SK-N-SH treated with all-trans-retinoic acid at 6 μM for 48 hours (cell line): Measurements from ENCODE around the gene PYY.
"Not testable (repeated sequence)": the region's sequence is repeated elsewhere in the genome, so short reads cannot be mapped to it uniquely, and the experiment has no call there.

Experiments
- ATAC-seq: fragments of 200-7000 bp; cut with Tn5 transposase; 3 replicates; pipeline ENCODE4 v1.9.1; 2020; ENCODE audit warnings: mild to moderate bottlenecking, moderate library complexity
- ARNTL ChIP-seq: fragments of 450-650 bp; formaldehyde crosslinking; IDR thresholded peaks from 2 replicates; pipeline ENCODE4 v1.5.0; 2020; ENCODE audit warnings: low read depth, mild to moderate bottlenecking, moderate library complexity, borderline replicate concordance
- BACH2 ChIP-seq: fragments of 250-450 bp; sonication (Bioruptor Pico); IDR thresholded peaks from 2 replicates; pipeline ENCODE4 v1.9.0; 2021; ENCODE audit warnings: mild to moderate bottlenecking, borderline replicate concordance
- CSDC2 ChIP-seq: fragments of 250-450 bp; sonication (Bioruptor Pico); IDR thresholded peaks from 2 replicates; pipeline ENCODE4 v1.5.0; 2020; ENCODE audit warnings: mild to moderate bottlenecking, moderate library complexity
- ESRRG ChIP-seq: fragments of 250-450 bp; sonication (Bioruptor Pico); IDR thresholded peaks from 2 replicates; pipeline ENCODE4 v1.6.1; 2021; ENCODE audit warnings: mild to moderate bottlenecking
- ISL1 ChIP-seq: fragments of 250-450 bp; sonication (Bioruptor Pico); IDR thresholded peaks from 2 replicates; pipeline ENCODE4 v2.1.2; 2022; ENCODE audit warnings: mild to moderate bottlenecking, moderate library complexity
- OSR1 ChIP-seq: fragments of 250-450 bp; sonication (Bioruptor Pico); IDR thresholded peaks from 2 replicates; pipeline ENCODE4 v1.8.0; 2022; ENCODE audit warnings: moderate library complexity, mild to moderate bottlenecking, inconsistent platforms
- RARB ChIP-seq: fragments of 250-450 bp; sonication (Bioruptor Pico); IDR thresholded peaks from 2 replicates; pipeline ENCODE4 v1.8.0; 2021; ENCODE audit warnings: mild to moderate bottlenecking, moderate library complexity
- SNAI2 ChIP-seq: fragments of 250-450 bp; sonication (Bioruptor Pico); IDR thresholded peaks from 2 replicates; pipeline ENCODE4 v1.5.0; 2020; ENCODE audit warnings: mild to moderate bottlenecking, moderate library complexity
- TCF4 ChIP-seq: fragments of 250-450 bp; sonication (Bioruptor Pico); IDR thresholded peaks from 2 replicates; pipeline ENCODE4 v1.8.0; 2021; ENCODE audit warnings: mild to moderate bottlenecking, moderate library complexity, borderline replicate concordance
- TOX ChIP-seq: fragments of 250-450 bp; sonication (Bioruptor Pico); IDR thresholded peaks from 2 replicates; pipeline ENCODE4 v1.8.0; 2021; ENCODE audit warnings: mild to moderate bottlenecking, moderate library complexity, borderline replicate concordance
- ZC3H10 ChIP-seq: fragments of 250-450 bp; sonication (Bioruptor Pico); IDR thresholded peaks from 2 replicates; pipeline ENCODE4 v1.5.1; 2021; ENCODE audit warnings: mild to moderate bottlenecking, moderate library complexity
- ZFP3 ChIP-seq: fragments of 250-450 bp; sonication (Bioruptor Pico); IDR thresholded peaks from 2 replicates; pipeline ENCODE4 v1.5.0; 2020; ENCODE audit warnings: mild to moderate bottlenecking, moderate library complexity
- ZFP30 ChIP-seq: fragments of 450-650 bp; formaldehyde crosslinking; IDR thresholded peaks from 2 replicates; pipeline ENCODE4 v1.5.0; 2022; ENCODE audit warnings: mild to moderate bottlenecking, moderate library complexity
- ZNF70 ChIP-seq: fragments of 450-650 bp; formaldehyde crosslinking; IDR thresholded peaks from 2 replicates; pipeline ENCODE4 v1.5.0; 2020; ENCODE audit warnings: mild to moderate bottlenecking, moderate library complexity
- ZNF8 ChIP-seq: fragments of 450-650 bp; formaldehyde crosslinking; IDR thresholded peaks from 2 replicates; pipeline ENCODE4 v1.5.0; 2020; ENCODE audit warnings: mild to moderate bottlenecking, moderate library complexity
- TF ChIP-seq, protein P1 (sequence below): fragments of 250-450 bp; sonication (Bioruptor Pico); IDR thresholded peaks from 2 replicates; pipeline ENCODE4 v1.8.0; 2020; ENCODE audit warnings: mild to moderate bottlenecking, moderate library complexity, borderline replicate concordance
- TF ChIP-seq, protein P2 (sequence below): fragments of 250-450 bp; sonication (Bioruptor Pico); IDR thresholded peaks from 2 replicates; pipeline ENCODE4 v1.8.0; 2021; ENCODE audit warnings: low read depth, mild to moderate bottlenecking, moderate library complexity, borderline replicate concordance
- TF ChIP-seq, protein P3 (sequence below): fragments of 250-450 bp; sonication (Bioruptor Pico); IDR thresholded peaks from 2 replicates; pipeline ENCODE4 v1.5.0; 2020; ENCODE audit warnings: mild to moderate bottlenecking, moderate library complexity
- TF ChIP-seq, protein P4 (sequence below): fragments of 250-450 bp; sonication (Bioruptor Pico); IDR thresholded peaks from 2 replicates; pipeline ENCODE4 v1.5.1; 2021; ENCODE audit warnings: mild to moderate bottlenecking, moderate library complexity
- TF ChIP-seq, protein P5 (sequence below): fragments of 250-450 bp; sonication (Bioruptor Pico); IDR thresholded peaks from 2 replicates; pipeline ENCODE4 v1.5.1; 2020; ENCODE audit warnings: low read depth, mild to moderate bottlenecking, moderate library complexity

PYY gene

DNA sequence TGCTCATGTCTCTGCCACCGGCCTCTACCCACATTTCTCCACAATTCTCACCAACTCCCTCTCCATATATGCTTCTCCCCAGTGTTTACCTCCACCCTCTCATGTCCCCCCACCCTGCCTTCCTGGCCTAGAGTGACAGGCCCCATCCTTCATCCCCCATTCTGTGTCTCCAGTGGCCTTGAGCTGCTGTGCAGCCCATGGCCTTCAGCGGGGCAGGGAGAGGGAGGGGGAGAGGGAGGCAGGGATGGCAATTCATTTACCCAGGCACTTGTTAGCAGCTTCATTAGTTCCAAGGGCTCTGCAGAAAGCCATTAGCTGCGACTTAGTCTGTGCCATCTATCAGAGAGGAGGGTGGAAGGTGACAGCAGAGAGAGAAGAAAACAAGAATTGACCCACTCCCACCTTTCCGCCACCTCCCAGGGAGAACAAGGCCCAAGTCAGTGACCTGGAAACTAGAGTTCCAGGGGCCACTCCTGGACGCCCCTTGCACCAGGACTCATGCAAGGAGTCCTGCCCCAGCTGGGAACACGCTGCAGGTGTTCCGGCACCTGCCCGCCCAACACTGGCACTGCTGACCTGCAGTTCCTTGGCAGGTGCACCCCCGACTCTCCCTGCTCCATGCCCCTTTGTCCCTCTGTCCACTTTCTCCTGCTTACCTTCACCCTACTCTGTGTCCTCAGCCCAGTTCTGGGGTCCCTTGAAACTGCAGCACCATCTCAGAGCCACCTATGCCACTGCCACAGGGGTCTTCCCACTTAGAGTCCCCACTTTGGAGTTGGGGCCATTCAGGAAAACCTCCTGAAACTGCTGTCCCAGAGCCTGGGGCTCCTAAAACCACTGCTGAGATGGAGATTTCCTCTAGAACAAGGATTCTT is 23.5 kb upstream of the PYY start:
- TF ChIP-seq ZNF70 (CRISPR knock-in tag) (no peak), ESRRG (CRISPR knock-in tag) (no peak), ZFP3 (CRISPR knock-in tag) (no peak)

DNA sequence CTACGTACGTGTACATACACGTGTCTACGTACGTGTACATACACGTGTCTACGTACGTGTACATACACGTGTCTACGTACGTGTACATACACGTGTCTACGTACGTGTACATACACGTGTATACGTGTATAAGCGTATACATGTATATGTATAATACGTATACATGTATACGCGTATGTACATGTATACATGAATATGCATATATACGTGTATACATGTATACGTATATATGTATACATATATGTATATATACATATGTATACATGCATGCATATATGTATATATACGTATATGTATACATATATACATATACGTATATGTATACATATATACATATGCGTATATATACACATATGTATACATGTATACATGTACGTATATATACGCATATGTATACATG is 22.2 kb upstream of the PYY start:
- TF ChIP-seq TCF4 (CRISPR knock-in tag) (no peak), ARNTL (CRISPR knock-in tag) (no peak), CSDC2 (CRISPR knock-in tag) (no peak), RARB (CRISPR knock-in tag) (no peak), OSR1 (CRISPR knock-in tag) (no peak), ZFP30 (CRISPR knock-in tag) (no peak), ZC3H10 (CRISPR knock-in tag) (no peak), ZNF8 (CRISPR knock-in tag) (no peak), ESRRG (CRISPR knock-in tag) (no peak), TOX (no peak), ISL1 (CRISPR knock-in tag) (no peak), SNAI2 (CRISPR knock-in tag) (no peak)
- TF ChIP-seq, protein P1, sequence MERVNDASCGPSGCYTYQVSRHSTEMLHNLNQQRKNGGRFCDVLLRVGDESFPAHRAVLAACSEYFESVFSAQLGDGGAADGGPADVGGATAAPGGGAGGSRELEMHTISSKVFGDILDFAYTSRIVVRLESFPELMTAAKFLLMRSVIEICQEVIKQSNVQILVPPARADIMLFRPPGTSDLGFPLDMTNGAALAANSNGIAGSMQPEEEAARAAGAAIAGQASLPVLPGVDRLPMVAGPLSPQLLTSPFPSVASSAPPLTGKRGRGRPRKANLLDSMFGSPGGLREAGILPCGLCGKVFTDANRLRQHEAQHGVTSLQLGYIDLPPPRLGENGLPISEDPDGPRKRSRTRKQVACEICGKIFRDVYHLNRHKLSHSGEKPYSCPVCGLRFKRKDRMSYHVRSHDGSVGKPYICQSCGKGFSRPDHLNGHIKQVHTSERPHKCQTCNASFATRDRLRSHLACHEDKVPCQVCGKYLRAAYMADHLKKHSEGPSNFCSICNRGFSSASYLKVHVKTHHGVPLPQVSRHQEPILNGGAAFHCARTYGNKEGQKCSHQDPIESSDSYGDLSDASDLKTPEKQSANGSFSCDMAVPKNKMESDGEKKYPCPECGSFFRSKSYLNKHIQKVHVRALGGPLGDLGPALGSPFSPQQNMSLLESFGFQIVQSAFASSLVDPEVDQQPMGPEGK (CRISPR knock-in tag), result no peak
- TF ChIP-seq, protein P2, sequence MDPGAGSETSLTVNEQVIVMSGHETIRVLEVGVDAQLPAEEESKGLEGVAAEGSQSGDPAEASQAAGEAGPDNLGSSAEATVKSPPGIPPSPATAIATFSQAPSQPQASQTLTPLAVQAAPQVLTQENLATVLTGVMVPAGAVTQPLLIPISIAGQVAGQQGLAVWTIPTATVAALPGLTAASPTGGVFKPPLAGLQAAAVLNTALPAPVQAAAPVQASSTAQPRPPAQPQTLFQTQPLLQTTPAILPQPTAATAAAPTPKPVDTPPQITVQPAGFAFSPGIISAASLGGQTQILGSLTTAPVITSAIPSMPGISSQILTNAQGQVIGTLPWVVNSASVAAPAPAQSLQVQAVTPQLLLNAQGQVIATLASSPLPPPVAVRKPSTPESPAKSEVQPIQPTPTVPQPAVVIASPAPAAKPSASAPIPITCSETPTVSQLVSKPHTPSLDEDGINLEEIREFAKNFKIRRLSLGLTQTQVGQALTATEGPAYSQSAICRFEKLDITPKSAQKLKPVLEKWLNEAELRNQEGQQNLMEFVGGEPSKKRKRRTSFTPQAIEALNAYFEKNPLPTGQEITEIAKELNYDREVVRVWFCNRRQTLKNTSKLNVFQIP (CRISPR knock-in tag), result no peak
- TF ChIP-seq, protein P3, sequence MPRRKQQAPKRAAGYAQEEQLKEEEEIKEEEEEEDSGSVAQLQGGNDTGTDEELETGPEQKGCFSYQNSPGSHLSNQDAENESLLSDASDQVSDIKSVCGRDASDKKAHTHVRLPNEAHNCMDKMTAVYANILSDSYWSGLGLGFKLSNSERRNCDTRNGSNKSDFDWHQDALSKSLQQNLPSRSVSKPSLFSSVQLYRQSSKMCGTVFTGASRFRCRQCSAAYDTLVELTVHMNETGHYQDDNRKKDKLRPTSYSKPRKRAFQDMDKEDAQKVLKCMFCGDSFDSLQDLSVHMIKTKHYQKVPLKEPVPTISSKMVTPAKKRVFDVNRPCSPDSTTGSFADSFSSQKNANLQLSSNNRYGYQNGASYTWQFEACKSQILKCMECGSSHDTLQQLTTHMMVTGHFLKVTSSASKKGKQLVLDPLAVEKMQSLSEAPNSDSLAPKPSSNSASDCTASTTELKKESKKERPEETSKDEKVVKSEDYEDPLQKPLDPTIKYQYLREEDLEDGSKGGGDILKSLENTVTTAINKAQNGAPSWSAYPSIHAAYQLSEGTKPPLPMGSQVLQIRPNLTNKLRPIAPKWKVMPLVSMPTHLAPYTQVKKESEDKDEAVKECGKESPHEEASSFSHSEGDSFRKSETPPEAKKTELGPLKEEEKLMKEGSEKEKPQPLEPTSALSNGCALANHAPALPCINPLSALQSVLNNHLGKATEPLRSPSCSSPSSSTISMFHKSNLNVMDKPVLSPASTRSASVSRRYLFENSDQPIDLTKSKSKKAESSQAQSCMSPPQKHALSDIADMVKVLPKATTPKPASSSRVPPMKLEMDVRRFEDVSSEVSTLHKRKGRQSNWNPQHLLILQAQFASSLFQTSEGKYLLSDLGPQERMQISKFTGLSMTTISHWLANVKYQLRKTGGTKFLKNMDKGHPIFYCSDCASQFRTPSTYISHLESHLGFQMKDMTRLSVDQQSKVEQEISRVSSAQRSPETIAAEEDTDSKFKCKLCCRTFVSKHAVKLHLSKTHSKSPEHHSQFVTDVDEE, result no peak
- TF ChIP-seq, protein P4, sequence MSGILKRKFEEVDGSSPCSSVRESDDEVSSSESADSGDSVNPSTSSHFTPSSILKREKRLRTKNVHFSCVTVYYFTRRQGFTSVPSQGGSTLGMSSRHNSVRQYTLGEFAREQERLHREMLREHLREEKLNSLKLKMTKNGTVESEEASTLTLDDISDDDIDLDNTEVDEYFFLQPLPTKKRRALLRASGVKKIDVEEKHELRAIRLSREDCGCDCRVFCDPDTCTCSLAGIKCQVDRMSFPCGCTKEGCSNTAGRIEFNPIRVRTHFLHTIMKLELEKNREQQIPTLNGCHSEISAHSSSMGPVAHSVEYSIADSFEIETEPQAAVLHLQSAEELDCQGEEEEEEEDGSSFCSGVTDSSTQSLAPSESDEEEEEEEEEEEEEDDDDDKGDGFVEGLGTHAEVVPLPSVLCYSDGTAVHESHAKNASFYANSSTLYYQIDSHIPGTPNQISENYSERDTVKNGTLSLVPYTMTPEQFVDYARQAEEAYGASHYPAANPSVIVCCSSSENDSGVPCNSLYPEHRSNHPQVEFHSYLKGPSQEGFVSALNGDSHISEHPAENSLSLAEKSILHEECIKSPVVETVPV (CRISPR knock-in tag), result no peak
- TF ChIP-seq, protein P5, sequence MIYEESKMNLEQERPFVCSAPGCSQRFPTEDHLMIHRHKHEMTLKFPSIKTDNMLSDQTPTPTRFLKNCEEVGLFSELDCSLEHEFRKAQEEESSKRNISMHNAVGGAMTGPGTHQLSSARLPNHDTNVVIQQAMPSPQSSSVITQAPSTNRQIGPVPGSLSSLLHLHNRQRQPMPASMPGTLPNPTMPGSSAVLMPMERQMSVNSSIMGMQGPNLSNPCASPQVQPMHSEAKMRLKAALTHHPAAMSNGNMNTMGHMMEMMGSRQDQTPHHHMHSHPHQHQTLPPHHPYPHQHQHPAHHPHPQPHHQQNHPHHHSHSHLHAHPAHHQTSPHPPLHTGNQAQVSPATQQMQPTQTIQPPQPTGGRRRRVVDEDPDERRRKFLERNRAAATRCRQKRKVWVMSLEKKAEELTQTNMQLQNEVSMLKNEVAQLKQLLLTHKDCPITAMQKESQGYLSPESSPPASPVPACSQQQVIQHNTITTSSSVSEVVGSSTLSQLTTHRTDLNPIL, result no peak
- ATAC-seq, result no peak

More for the DNA sequence above, 23.5 kb upstream of the PYY start:
- no peak for ATAC-seq

DNA sequence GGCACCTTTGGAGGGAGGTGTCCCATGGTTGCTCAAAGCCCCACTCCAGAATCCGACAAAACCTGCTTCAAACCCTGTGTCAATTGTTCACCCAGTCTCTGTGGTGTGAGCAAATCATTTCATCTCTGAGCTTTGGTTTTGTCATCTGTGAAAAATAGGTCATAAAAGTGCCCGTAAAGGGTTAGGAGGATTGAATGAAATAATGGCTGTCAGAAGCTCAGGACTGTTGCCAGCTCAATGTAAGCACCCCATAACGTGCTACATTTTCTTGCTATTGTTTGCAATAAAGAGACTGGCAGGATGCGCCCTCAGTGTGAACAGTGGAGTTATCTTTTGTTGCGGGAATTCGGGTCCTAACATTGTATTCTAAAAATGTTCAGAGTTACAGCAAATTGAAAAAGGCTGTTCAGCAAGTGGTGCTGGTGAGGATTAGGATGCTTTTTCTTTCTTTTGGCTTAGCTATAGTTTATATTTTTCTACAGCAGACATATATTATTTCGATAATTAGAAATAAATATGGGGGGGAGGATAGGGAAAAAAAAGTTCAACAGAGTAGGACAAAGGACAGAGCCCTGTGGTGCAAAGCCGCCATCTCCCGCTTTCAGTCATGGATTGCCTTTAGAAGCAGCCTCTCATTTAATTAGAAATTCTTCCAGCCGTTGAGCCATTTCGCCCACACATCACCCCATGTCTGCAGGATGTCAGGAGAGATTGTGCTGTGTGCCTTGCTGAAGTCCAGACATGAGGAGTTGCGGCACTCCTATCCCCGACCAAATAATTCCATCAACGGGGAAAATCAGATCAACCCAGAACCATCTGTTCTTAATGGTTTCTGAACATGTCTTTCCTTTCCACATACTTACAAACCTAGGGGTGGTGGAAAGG is 20.9 kb upstream of the PYY start:
- ATAC-seq, result peak; percentile 92
- TF ChIP-seq BACH2 (CRISPR knock-in tag) (no peak), ZNF70 (CRISPR knock-in tag) (no peak), ZFP3 (CRISPR knock-in tag) (no peak), ISL1 (CRISPR knock-in tag) (peak; percentile 61), ZNF8 (CRISPR knock-in tag) (no peak), TCF4 (CRISPR knock-in tag) (peak; percentile 96)
- TF ChIP-seq, protein P3, result peak; percentile 90

DNA sequence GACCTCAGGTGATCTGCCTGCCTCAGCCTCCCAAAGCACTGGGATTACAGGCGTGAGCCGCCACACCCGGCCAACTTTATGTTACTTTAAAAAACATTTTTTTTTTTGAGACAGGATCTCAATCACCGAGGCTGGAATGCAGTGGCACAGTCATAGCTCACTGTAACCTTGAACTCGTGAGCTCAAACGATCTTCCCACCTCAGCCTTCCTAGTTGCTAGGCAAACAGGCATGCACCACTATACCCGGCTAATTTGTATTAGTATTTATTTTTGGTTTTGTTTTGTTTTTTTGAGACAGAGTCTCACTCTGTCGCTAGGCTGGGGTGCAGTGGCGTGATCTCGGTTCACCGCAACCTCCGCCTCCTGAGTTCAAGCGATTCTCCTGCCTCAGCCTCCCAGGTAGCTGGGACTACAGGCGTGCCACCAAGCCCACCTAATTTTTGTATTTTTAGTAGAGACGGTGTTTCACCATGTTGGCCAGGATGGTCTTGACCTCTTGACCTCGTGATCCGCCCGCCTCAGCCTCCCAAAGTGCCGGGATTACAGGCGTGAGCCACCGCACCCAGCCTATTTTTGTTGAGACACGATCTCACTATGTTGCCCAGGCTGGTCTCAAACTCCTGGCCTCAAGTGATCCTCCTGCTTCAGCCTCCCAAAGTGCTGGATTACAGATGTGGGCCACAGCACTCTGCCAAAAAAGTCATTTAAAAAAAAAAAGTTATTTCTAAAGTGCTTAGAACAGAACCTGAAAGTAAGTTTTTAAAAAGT is 18.9 kb upstream of the PYY start:
- ATAC-seq, result not testable (repeated sequence)

DNA sequence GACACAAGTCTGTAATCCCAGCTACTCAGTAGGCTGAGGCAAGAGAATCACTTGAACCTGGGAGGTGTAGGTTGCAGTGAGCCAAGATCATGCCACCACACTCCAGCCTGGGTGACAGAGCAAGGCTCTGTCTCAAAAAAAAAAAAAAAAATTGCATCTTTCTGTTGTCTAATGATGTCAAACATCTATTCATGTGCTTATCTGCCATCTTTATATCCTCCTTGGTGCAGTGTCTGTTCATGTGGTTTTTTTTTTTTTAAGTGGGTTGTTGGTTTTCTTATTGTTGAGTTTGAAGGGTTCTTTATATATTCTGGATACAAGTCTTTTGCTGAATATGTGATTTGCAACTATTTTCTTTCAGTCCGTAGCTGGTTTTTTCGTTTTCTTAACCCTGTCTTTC is 17.7 kb upstream of the PYY start:
- not testable (repeated sequence) for ATAC-seq
